ENCODE results near the gene KRT86. TPM values are rescaled to one million over a fixed set of nuclear protein-coding genes. Genes with fewer than 3 reads are reported as not detected.

Gene KRT86
- total and polyA plus RNA-seq, 2 of the 8 experiments (the other 6 are each of a cell fraction or from before 2014, with no cell fraction given) = 0.12 TPM; not detected in 1

DNA sequence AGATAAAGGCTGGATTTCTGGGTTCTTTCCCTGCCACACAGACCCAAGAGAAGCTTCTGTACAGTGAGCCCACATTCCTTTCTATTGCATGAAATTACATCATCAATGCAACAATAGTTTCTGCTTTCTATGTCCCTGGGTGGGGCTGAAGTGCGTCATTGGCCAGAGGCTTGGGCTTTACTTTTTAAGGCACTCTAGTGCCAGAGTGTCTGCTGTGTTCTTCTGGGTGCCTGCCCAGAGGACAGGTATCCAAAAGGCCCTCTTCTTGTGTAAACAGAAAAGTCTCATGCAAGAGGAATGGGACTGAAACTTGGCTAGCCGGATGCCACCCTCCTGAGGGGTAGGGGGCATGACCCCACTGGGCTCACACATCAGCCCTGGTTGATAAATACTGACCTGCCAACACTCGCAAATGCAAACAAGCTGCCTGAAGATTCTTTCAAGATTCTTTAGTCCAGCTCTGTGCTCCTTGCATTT is 5.9 kb downstream of the KRT86 start:
- Histone ChIP-seq H3K9ac (replicated peaks in 1 of 4; ENCODE audit: extremely low read depth in 1 of 4, low read depth in 3 of 4, low read length in 3 of 4) (no peak overlapping the region), H3K9me3 (ENCODE audit: insufficient read depth in 2 of 2, low read depth in 1 of 2, low read length in 1 of 2) (no peaks in the 10 kb centered on the region), H4K20me1 (replicated peaks in 1 of 2; ENCODE audit: control insufficient read depth in 1 of 2, insufficient read depth in 2 of 2, low read length in 2 of 2) (no peaks in the 10 kb centered on the region), H2BK20ac (ENCODE audit: low read length) (no peak overlapping the region), H2BK120ac (replicated peaks; ENCODE audit: low read depth, low read length) (no peak overlapping the region), H3K27me3 (replicated peaks in 1 of 4; ENCODE audit: control insufficient read depth in 3 of 4, extremely low read depth in 1 of 4, insufficient read depth in 3 of 4, low read length in 3 of 4) (peaks cover 0 to 12% (median 5%) of the 10 kb centered on the region in 4 experiments; a peak in 4 of 7 replicates), H4K91ac (replicated peaks; ENCODE audit: insufficient read length, low read length) (no peak overlapping the region), H3K23ac (ENCODE audit: insufficient read length) (no peak overlapping the region), H3K23me2 (ENCODE audit: low read depth, low read length) (peaks cover 4% of the 10 kb centered on the region; the same call in 1 of the 2 replicates), H2AFZ (ENCODE audit: low read length) (no peak overlapping the region), H3K4me1 (replicated peaks in 1 of 4; ENCODE audit: control insufficient read depth in 3 of 4, insufficient read depth in 4 of 4, low read length in 3 of 4) (peaks cover 0 to 4% (median 0%) of the 10 kb centered on the region in 4 experiments; a peak in 1 of 7 replicates), H3K79me1 (ENCODE audit: low read depth, low read length) (no peaks in the 10 kb centered on the region; the same call in 1 of the 2 replicates), H3K4me3 (ENCODE audit: extremely low read depth in 1 of 4, insufficient read depth in 2 of 4, low read depth in 3 of 4, low read length in 4 of 4) (no peak overlapping the region), H3K14ac (ENCODE audit: insufficient read length) (no peak overlapping the region), H3K18ac (ENCODE audit: extremely low read depth, low read length) (no peak overlapping the region), H3K56ac (replicated peaks; ENCODE audit: insufficient read length, low read depth, low read length) (no peak overlapping the region), H2BK12ac (ENCODE audit: low read depth, low read length) (no peak overlapping the region), H3K79me2 (ENCODE audit: control insufficient read depth in 1 of 2, insufficient read depth in 2 of 2, low read length in 2 of 2) (no peaks in the 10 kb centered on the region), H2AK5ac (ENCODE audit: low read depth, low read length) (no peak overlapping the region), H3K4ac (replicated peaks; ENCODE audit: insufficient read length, low read depth, low read length) (no peak overlapping the region), H3K27ac (ENCODE audit: low read depth, low read length) (no peak overlapping the region), H4K5ac (ENCODE audit: insufficient read length, low read depth, low read length) (no peak overlapping the region), H2BK15ac (ENCODE audit: low read length) (no peak overlapping the region), H4K8ac (ENCODE audit: extremely low read depth, insufficient read depth, low read length) (no peak overlapping the region), H3K36me3 (ENCODE audit: control insufficient read depth in 2 of 4, insufficient read depth in 4 of 4, low read length in 3 of 4) (no peaks in the 10 kb centered on the region), H2BK5ac (ENCODE audit: low read depth, low read length) (no peak overlapping the region), H3K4me2 (ENCODE audit: insufficient read depth in 1 of 2, low read depth in 2 of 2, low read length in 2 of 2) (no peak overlapping the region)
- WGBS, 2 experiments (ENCODE audit: extremely low coverage in 1 of 2, insufficient coverage in 1 of 2, insufficient read length in 1 of 2, insufficient replicate concordance in 2 of 2, low coverage in 1 of 2, low lambda C conversion rate in 2 of 2, missing lambda C conversion rate in 1 of 2) = 81% methylated on average over 3 of the region's 3 CpGs; no CpG with 5 or more reads in 1 of the 2 experiments
- FAIRE-seq (no peak), DNase-seq (ENCODE audit: low read depth in 1 of 2, low spot score in 2 of 2) (no peak)
- POLR2A ChIA-PET (ENCODE audit: partially characterized antibody) = no interaction called here
- CTCF ChIA-PET (ENCODE audit: partially characterized antibody) = interaction anchor here (0.9 to 10.7 kb wide), 26 partner anchors 10 to 140 kb away, joined by 3 to 105 read pairs (median 20); partner anchors contain the start of gene KRT80
- TF ChIP-seq BCL11A (IDR thresholded peaks at IDR 0.05; ENCODE audit: low read depth in 2 of 2, low read length in 2 of 2) (no peak), CREB1 (IDR thresholded peaks at IDR 0.05) (no peak), FOSL1 (IDR thresholded peaks at IDR 0.05; ENCODE audit: insufficient read depth, low read depth, low read length) (no peak), NANOG (IDR thresholded peaks at IDR 0.05; ENCODE audit: insufficient read depth, low read depth, low read length, poor library complexity, severe bottlenecking) (no peak), SRF (IDR thresholded peaks at IDR 0.05; ENCODE audit: low read depth, low read length) (no peak), SIN3A (conservative IDR thresholded peaks at IDR 0.05 in 1 of 2, IDR thresholded peaks at IDR 0.05 in 1 of 2; ENCODE audit: low read depth in 1 of 2, low read length in 2 of 2) (no peak), RNF2 (IDR thresholded peaks at IDR 0.05; ENCODE audit: borderline replicate concordance, low read depth, low read length, missing control alignments, poor library complexity, severe bottlenecking) (no peak), TCF12 (IDR thresholded peaks at IDR 0.05; ENCODE audit: low read depth, low read length) (no peak), CEBPB (IDR thresholded peaks at IDR 0.05; ENCODE audit: low read depth, low read length) (no peak), POLR2A (IDR thresholded peaks at IDR 0.05; ENCODE audit: control extremely low read depth in 1 of 2, low read depth in 2 of 2, low read length in 2 of 2) (no peak), EP300 (IDR thresholded peaks at IDR 0.05; ENCODE audit: borderline replicate concordance in 1 of 2, low read depth in 2 of 2, low read length in 2 of 2) (no peak)
- TF ChIP-seq, protein P1, sequence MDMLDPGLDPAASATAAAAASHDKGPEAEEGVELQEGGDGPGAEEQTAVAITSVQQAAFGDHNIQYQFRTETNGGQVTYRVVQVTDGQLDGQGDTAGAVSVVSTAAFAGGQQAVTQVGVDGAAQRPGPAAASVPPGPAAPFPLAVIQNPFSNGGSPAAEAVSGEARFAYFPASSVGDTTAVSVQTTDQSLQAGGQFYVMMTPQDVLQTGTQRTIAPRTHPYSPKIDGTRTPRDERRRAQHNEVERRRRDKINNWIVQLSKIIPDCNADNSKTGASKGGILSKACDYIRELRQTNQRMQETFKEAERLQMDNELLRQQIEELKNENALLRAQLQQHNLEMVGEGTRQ (IDR thresholded peaks at IDR 0.05; ENCODE audit: low read length) = no peak
